Activated CD4-positive, alpha-beta T cell treated with anti-CD3 and anti-CD28 coated beads, Interleukin-2, amount 10 ng/mL, durations not matched to agents 7 days and 5 days (primary cell): ENCODE results near the gene CELF1. TPM values are rescaled to one million over a fixed set of nuclear protein-coding genes. Genes with fewer than 3 reads are reported as not detected.
A peak's percentile ranks its signal among the peaks of the same experiment; 100 is the strongest.

Experiments
- CTCF ChIA-PET: fragments of 350-600 bp; sonication (Branson Sonifier 250); formaldehyde crosslinking; loops from one replicate; lab custom pipeline; 2021; ENCODE audit warnings: antibody characterized with exemption; lab: Charles Lee
- POLR2A ChIA-PET: fragments of 350-600 bp; sonication (Branson Sonifier 250); formaldehyde crosslinking; loops from one replicate; lab custom pipeline; 2021; ENCODE audit warnings: antibody characterized with exemption; lab: Charles Lee
- DNase-seq: peaks from one replicate; pipeline ENCODE4 v3.0.0-alpha.2; 2020
- H3K27ac Mint-ChIP-seq: one replicate; pipeline ENCODE4 v1.8.0; 2021; ENCODE audit warnings: mild to moderate bottlenecking, moderate library complexity, mixed read lengths
- H3K27me3 Mint-ChIP-seq: one replicate; pipeline ENCODE4 v1.8.0; 2021; ENCODE audit warnings: mixed read lengths
- H3K36me3 Mint-ChIP-seq: one replicate; pipeline ENCODE4 v1.8.0; 2021; ENCODE audit warnings: low read depth, mixed read lengths
- H3K4me1 Mint-ChIP-seq: one replicate; pipeline ENCODE4 v1.8.0; 2021; ENCODE audit warnings: mixed read lengths
- H3K4me3 Mint-ChIP-seq: one replicate; pipeline ENCODE4 v1.8.0; 2021; ENCODE audit warnings: mild to moderate bottlenecking, moderate library complexity, mixed read lengths
- H3K9me3 Mint-ChIP-seq: one replicate; pipeline ENCODE4 v1.8.0; 2021; ENCODE audit warnings: mixed read lengths
- total RNA-seq, 2 experiments: library from RNA; stranded (reverse); gene quantifications; one replicate each; pipeline ENCODE4 v1.2.3, GENCODE V29; 2021

The CELF1 gene
- total RNA-seq, 2 experiments from 2014 or later: 102 to 105 TPM

DNA sequence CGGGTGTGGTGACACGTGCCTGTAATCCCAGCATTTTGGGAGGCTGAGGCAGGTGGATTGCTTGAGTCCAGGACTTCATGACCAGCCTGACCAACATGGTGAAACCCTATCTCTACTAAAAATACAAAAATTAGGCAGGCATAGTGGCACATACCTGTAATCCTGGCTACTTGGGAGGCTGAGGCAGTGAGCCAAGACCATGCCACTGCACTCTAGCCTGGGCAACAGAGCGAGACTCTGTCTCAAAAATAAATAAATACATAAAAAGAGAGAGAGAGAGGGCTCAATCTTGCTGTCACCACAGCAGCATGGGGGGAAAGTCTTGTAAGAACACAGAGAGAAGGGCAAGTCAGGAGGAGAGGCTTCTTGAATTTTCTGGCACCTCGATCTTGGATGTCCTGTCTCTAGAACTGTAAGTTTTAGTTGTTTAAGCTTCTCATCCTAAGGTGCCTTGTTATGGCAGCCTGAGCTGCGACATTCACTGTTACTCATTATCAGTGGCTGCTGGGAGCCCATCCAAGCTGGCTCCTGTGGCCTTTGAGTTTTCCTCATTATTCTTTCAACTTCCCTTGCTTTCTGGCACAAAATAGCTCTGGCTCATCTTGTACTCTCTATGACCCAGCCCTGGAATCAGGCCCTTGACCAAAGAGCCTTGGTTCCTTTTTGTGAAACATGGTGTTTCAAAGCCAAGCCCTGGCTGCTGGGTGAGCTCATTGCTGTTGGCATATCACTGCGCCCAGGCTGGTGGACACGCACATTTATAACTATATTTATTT is 118.7 kb downstream of the CELF1 start:
- Mint-ChIP-seq H3K36me3 (no peaks in the 10 kb centered on the region), H3K9me3 (no peaks in the 10 kb centered on the region), H3K4me3 (no peak overlapping the region), H3K27ac (no peak overlapping the region), H3K4me1 (no peaks in the 10 kb centered on the region), H3K27me3 (no peaks in the 10 kb centered on the region)
- ChIA-PET POLR2A (no interaction called here), CTCF (interaction anchor here (0.7 to 1.3 kb wide), 2 partner anchors 14 to 22 kb away, joined by 3 to 4 read pairs; no protein-coding TSS in a partner anchor)
- no peak for DNase-seq

GRCh38 chr11:47433157-47433556 is 119.8 kb downstream of the CELF1 start:
- Mint-ChIP-seq H3K36me3 (no peaks in the 10 kb centered on the region), H3K4me3 (no peak overlapping the region), H3K27me3 (no peaks in the 10 kb centered on the region), H3K27ac (no peak overlapping the region), H3K4me1 (no peaks in the 10 kb centered on the region), H3K9me3 (no peaks in the 10 kb centered on the region)
- ChIA-PET POLR2A (no interaction called here), CTCF (interaction anchor here (0.6 to 1.5 kb wide), 2 partner anchors 21 to 98 kb away, joined by 3 read pairs; no protein-coding TSS in a partner anchor)
- no peak for DNase-seq

- no peak for DNase-seq
- Mint-ChIP-seq H3K27ac (no peak overlapping the region), H3K4me1 (peaks cover 5% of the 10 kb centered on the region), H3K36me3 (no peaks in the 10 kb centered on the region), H3K9me3 (no peaks in the 10 kb centered on the region), H3K27me3 (no peaks in the 10 kb centered on the region), H3K4me3 (no peak overlapping the region)
- CTCF ChIA-PET: interaction anchor here (0.6 to 1.4 kb wide), 4 partner anchors 20 to 361 kb away, joined by 3 to 4 read pairs (median 4); no protein-coding TSS in a partner anchor
- POLR2A ChIA-PET: no interaction called here
These were observed 121.4 kb downstream of the CELF1 start for GRCh38 chr11:47431356-47432083.

GRCh38 chr11:47430524-47430923 is 122.4 kb downstream of the CELF1 start:
- POLR2A ChIA-PET: no interaction called here
- CTCF ChIA-PET: interaction anchor here (1.4 kb wide), 1 partner anchor 19 kb away, joined by 4 read pairs; no protein-coding TSS in a partner anchor
- Mint-ChIP-seq H3K27ac (no peak overlapping the region), H3K27me3 (no peaks in the 10 kb centered on the region), H3K9me3 (no peaks in the 10 kb centered on the region), H3K36me3 (peaks cover 6% of the 10 kb centered on the region), H3K4me3 (no peak overlapping the region), H3K4me1 (peaks cover 12% of the 10 kb centered on the region)
- no peak for DNase-seq

- H3K9me3 Mint-ChIP-seq: no peaks in the 10 kb centered on the region
- POLR2A ChIA-PET: no interaction called here
- CTCF ChIA-PET: interaction anchor here (0.6 to 5.0 kb wide), 5 partner anchors 14 to 216 kb away, joined by 5 to 47 read pairs (median 5); no protein-coding TSS in a partner anchor
These were observed 126.6 kb downstream of the CELF1 start, which contains the start of gene PSMC3 for GRCh38 chr11:47426062-47426956. PSMC3 (minus strand) TSS chr11:47426439; CDS start chr11:47426279, 160 bp downstream.

GRCh38 chr11:47425611-47426010 is 127.3 kb downstream of the CELF1 start:
- H3K36me3 Mint-ChIP-seq: peaks cover 37% of the 10 kb centered on the region
- ChIA-PET POLR2A (no interaction called here), CTCF (interaction anchor here (0.6 to 5.0 kb wide), 3 partner anchors 14 to 215 kb away, joined by 3 to 47 read pairs (median 5); no protein-coding TSS in a partner anchor)

More at GRCh38 chr11:47426062-47426956, 126.6 kb downstream of the CELF1 start, which contains the start of gene PSMC3:
- Mint-ChIP-seq H3K27ac (peak within 1 kb of the TSS; percentile 99), H3K4me1 (peaks cover 30% of the 10 kb centered on the region), H3K36me3 (peaks cover 34% of the 10 kb centered on the region), H3K4me3 (peak within 1 kb of the TSS; percentile 98), H3K27me3 (no peaks in the 10 kb centered on the region)
- peak; percentile 99 for DNase-seq

GRCh38 chr11:47418454-47419259 is 134.3 kb downstream of the CELF1 start:
- Mint-ChIP-seq H3K27ac (no peak overlapping the region), H3K4me1 (peaks cover 4% of the 10 kb centered on the region), H3K27me3 (no peaks in the 10 kb centered on the region), H3K9me3 (no peaks in the 10 kb centered on the region), H3K4me3 (no peak overlapping the region), H3K36me3 (peaks cover 39% of the 10 kb centered on the region)
- no peak for DNase-seq
- ChIA-PET POLR2A (no interaction called here), CTCF (interaction anchor here (0.5 to 1.8 kb wide), 2 partner anchors 44 to 317 kb away, joined by 3 to 4 read pairs; no protein-coding TSS in a partner anchor)

More at GRCh38 chr11:47425611-47426010, 127.3 kb downstream of the CELF1 start:
- Mint-ChIP-seq H3K4me1 (peaks cover 30% of the 10 kb centered on the region), H3K9me3 (no peaks in the 10 kb centered on the region), H3K27me3 (no peaks in the 10 kb centered on the region), H3K27ac (peak overlapping the region; percentile 99), H3K4me3 (peak overlapping the region; percentile 98)
- no peak for DNase-seq

GRCh38 chr11:47417712-47418111 is 135.2 kb downstream of the CELF1 start:
- no peak for DNase-seq
- Mint-ChIP-seq H3K4me3 (no peak overlapping the region), H3K9me3 (no peaks in the 10 kb centered on the region), H3K36me3 (peaks cover 37% of the 10 kb centered on the region), H3K27me3 (no peaks in the 10 kb centered on the region), H3K4me1 (peaks cover 4% of the 10 kb centered on the region), H3K27ac (no peak overlapping the region)
- POLR2A ChIA-PET: interaction anchor here (0.6 kb wide), 1 partner anchor 194 kb away, joined by 3 read pairs; no protein-coding TSS in a partner anchor
- CTCF ChIA-PET: interaction anchor here (0.5 to 1.8 kb wide), 3 partner anchors 43 to 318 kb away, joined by 3 to 4 read pairs (median 3); no protein-coding TSS in a partner anchor

GRCh38 chr11:47415949-47416472 is 136.9 kb downstream of the CELF1 start:
- ChIA-PET POLR2A (no interaction called here), CTCF (interaction anchor here (1.6 kb wide), 1 partner anchor 23 kb away, joined by 4 read pairs; no protein-coding TSS in a partner anchor)
- DNase-seq: no peak
- Mint-ChIP-seq H3K27ac (no peak overlapping the region), H3K9me3 (no peaks in the 10 kb centered on the region), H3K4me1 (peaks cover 4% of the 10 kb centered on the region), H3K27me3 (no peaks in the 10 kb centered on the region), H3K4me3 (no peak overlapping the region), H3K36me3 (peaks cover 26% of the 10 kb centered on the region)
